ENCODE data around the gene TNFSF15. TPM values are rescaled to one million over a fixed set of nuclear protein-coding genes. Genes with fewer than 3 reads are reported as not detected.

The TNFSF15 gene
- total RNA-seq, 1 experiment from 2014 or later: not detected

DNA sequence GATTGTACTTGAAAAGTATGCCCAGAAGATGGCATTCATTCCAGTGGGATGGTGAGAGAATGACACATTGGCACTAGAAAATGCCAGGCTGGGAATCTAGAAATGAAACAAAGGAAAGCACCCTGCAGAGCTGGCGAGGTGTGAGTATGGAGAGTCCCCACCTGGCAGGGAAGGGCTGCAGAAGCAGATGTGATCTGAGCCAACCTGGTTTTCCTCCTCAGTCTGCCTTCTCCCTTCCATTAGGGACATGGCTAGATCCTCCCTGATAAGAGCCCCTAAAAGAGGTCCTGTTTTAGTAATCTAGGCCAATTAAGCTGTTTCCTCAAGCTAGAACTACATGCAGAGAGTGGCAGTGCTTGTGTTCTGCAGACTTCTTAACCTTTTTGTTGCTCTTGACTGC, 24.7 kb upstream of the TNFSF15 start:
- no peaks in the 10 kb centered on the region for H3K79me2 ChIP-seq (ENCODE audit: insufficient read depth, low read length)
- H3K79me1 ChIP-seq (ENCODE audit: insufficient read depth, low read depth, low read length, poor library complexity, severe bottlenecking): no peaks in the 10 kb centered on the region
- no peak overlapping the region for H4K8ac ChIP-seq (replicated peaks; ENCODE audit: insufficient read length, low read depth, low read length)
- no peak overlapping the region for H3K23ac ChIP-seq (ENCODE audit: insufficient read length, low read depth, low read length)
- no peak overlapping the region for H2BK20ac ChIP-seq (ENCODE audit: low read depth, low read length, poor library complexity, severe bottlenecking)
- no peak overlapping the region for H3K9ac ChIP-seq (ENCODE audit: extremely low read depth, insufficient read length, low read length)
- Mint-ChIP-seq H3K4me3 (no peak overlapping the region), H3K9me3 (peaks cover 0 to 6% of the 10 kb centered on the region in 2 experiments; a peak in 1 of 5 replicates), H3K27me3 (ENCODE audit: low read depth) (peaks cover 69% of the 10 kb centered on the region), H3K36me3 (ENCODE audit: insufficient read depth in 1 of 3, low read depth in 3 of 3) (no peaks in the 10 kb centered on the region), H3K4me1 (no peaks in the 10 kb centered on the region), H3K27ac (no peak overlapping the region)
- no peak overlapping the region for H2BK15ac ChIP-seq (ENCODE audit: low read depth, low read length)
- H3K4me1 ChIP-seq (ENCODE audit: insufficient read depth, low read length): no peaks in the 10 kb centered on the region
- H4K5ac ChIP-seq (ENCODE audit: insufficient read length, low read depth, low read length): no peak overlapping the region
- H4K91ac ChIP-seq (ENCODE audit: insufficient read length, low read depth, low read length): no peak overlapping the region
- H3K27me3 ChIP-seq (ENCODE audit: insufficient read depth, low read length): no peaks in the 10 kb centered on the region
- no peak overlapping the region for H3K14ac ChIP-seq (ENCODE audit: insufficient read depth, low read length)
- no CpG with 5 or more reads among the region's 1 CpG for WGBS (ENCODE audit: extremely low coverage, insufficient read length, low lambda C conversion rate)
- no peak overlapping the region for H3K18ac ChIP-seq (ENCODE audit: insufficient read length, low read depth, low read length)
- H3K9me3 ChIP-seq (ENCODE audit: control insufficient read depth, low read depth, low read length): no peaks in the 10 kb centered on the region
- TF ChIP-seq, protein P1, sequence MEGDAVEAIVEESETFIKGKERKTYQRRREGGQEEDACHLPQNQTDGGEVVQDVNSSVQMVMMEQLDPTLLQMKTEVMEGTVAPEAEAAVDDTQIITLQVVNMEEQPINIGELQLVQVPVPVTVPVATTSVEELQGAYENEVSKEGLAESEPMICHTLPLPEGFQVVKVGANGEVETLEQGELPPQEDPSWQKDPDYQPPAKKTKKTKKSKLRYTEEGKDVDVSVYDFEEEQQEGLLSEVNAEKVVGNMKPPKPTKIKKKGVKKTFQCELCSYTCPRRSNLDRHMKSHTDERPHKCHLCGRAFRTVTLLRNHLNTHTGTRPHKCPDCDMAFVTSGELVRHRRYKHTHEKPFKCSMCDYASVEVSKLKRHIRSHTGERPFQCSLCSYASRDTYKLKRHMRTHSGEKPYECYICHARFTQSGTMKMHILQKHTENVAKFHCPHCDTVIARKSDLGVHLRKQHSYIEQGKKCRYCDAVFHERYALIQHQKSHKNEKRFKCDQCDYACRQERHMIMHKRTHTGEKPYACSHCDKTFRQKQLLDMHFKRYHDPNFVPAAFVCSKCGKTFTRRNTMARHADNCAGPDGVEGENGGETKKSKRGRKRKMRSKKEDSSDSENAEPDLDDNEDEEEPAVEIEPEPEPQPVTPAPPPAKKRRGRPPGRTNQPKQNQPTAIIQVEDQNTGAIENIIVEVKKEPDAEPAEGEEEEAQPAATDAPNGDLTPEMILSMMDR (conservative IDR thresholded peaks at IDR 0.05): no peak
- no peak overlapping the region for H3K27ac ChIP-seq (ENCODE audit: insufficient read length, low read depth, low read length)
- no peak overlapping the region for H3K56ac ChIP-seq (ENCODE audit: insufficient read length, low read depth, low read length)
- H4K20me1 ChIP-seq (ENCODE audit: control insufficient read depth, insufficient read depth, insufficient read length): no peaks in the 10 kb centered on the region
- no peak overlapping the region for H3T11ph ChIP-seq (ENCODE audit: low read length)
- H2BK120ac ChIP-seq (ENCODE audit: low read depth, low read length, poor library complexity, severe bottlenecking): no peak overlapping the region
- H3K4me2 ChIP-seq (ENCODE audit: insufficient read depth, insufficient read length, low read length): no peak overlapping the region
- H3K23me2 ChIP-seq (ENCODE audit: insufficient read length, low read depth, low read length, poor library complexity, severe bottlenecking): no peaks in the 10 kb centered on the region
- no peak overlapping the region for H2AFZ ChIP-seq (ENCODE audit: low read length)
- H3K4ac ChIP-seq (ENCODE audit: low read depth, low read length): no peak overlapping the region
- no peak for DNase-seq
- H2BK5ac ChIP-seq (ENCODE audit: insufficient read length, low read length): no peak overlapping the region
- H2BK12ac ChIP-seq (ENCODE audit: insufficient read length, low read depth, low read length): no peak overlapping the region
- no peak overlapping the region for H2AK5ac ChIP-seq (ENCODE audit: insufficient read length, low read length)
